Measurements from ENCODE around the gene RAD54L2. TPM values are rescaled to one million over a fixed set of nuclear protein-coding genes. Genes with fewer than 3 reads are reported as not detected.

Gene RAD54L2
- total and polyA plus RNA-seq, 2 donors (not counting 3 experiments of a cell fraction or from before 2014, with no cell fraction given), result 7.6 to 31.1 TPM

- DNase-seq (ENCODE audit: low read depth, low spot score) (no peak), FAIRE-seq (no peak)
- Histone ChIP-seq H3K9me3 (replicated peaks; ENCODE audit: control insufficient read depth, insufficient read depth, low read length) (no peaks in the 10 kb centered on the region), H3K4me3 (replicated peaks in 1 of 3; ENCODE audit: insufficient read depth in 1 of 3, low read depth in 1 of 3, low read length in 3 of 3) (no peak overlapping the region), H3K27ac (ENCODE audit: insufficient read depth, low read depth, low read length) (no peak overlapping the region), H3K36me3 (ENCODE audit: control insufficient read depth in 2 of 2, extremely low read depth in 1 of 2, insufficient read depth in 2 of 2, low read length in 2 of 2) (no peaks in the 10 kb centered on the region), H3K9me1 (replicated peaks; ENCODE audit: control insufficient read depth, extremely low read depth, insufficient read depth, low read length) (no peaks in the 10 kb centered on the region), H4K20me1 (replicated peaks; ENCODE audit: control insufficient read depth, extremely low read depth, insufficient read depth, low read length) (no peaks in the 10 kb centered on the region), H3K9ac (replicated peaks; ENCODE audit: extremely low read depth, insufficient read depth, low read length) (no peak overlapping the region), H3K4me2 (ENCODE audit: insufficient read depth, low read length) (no peak overlapping the region), H3K4me1 (ENCODE audit: control insufficient read depth, extremely low read depth, insufficient read depth, low read length) (peaks cover 8% of the 10 kb centered on the region), H3K79me2 (ENCODE audit: control insufficient read depth, insufficient read depth, low read length) (peaks cover 15% of the 10 kb centered on the region), H2AFZ (ENCODE audit: low read depth, low read length) (no peak overlapping the region), H3K27me3 (ENCODE audit: control insufficient read depth in 2 of 2, insufficient read depth in 2 of 2, low read length in 2 of 2) (no peaks in the 10 kb centered on the region)
- no peak for TF ChIP-seq POLR2AphosphoS5 (IDR thresholded peaks at IDR 0.05; ENCODE audit: insufficient read depth, low read depth, low read length)
- no peak for TF ChIP-seq GATA2 (IDR thresholded peaks at IDR 0.05; ENCODE audit: insufficient read depth, insufficient read length, low read depth, low read length)
- TF ChIP-seq MAX (IDR thresholded peaks at IDR 0.05; ENCODE audit: insufficient read depth, insufficient read length), result no peak
- no peak for TF ChIP-seq JUN (IDR thresholded peaks at IDR 0.05; ENCODE audit: borderline replicate concordance, insufficient read depth, insufficient read length, low read depth)
- TF ChIP-seq FOS (IDR thresholded peaks at IDR 0.05; ENCODE audit: borderline replicate concordance, insufficient read depth, low read length), result no peak
- TF ChIP-seq MYC (IDR thresholded peaks at IDR 0.05; ENCODE audit: low read depth, low read length), result no peak
- TF ChIP-seq CTCF (IDR thresholded peaks at IDR 0.05; ENCODE audit: extremely low read depth in 1 of 2, insufficient read depth in 1 of 2, low read depth in 1 of 2, low read length in 2 of 2), result no peak
- TF ChIP-seq EZH2 (IDR thresholded peaks at IDR 0.05; ENCODE audit: borderline replicate concordance, low read depth, low read length, severe bottlenecking), result no peak
- TF ChIP-seq POLR2A (IDR thresholded peaks at IDR 0.05; ENCODE audit: low read depth, low read length), result no peak
- CTCF ChIA-PET, result interaction anchor here (0.6 to 7.9 kb wide), 43 partner anchors 8 to 300 kb away, joined by 3 to 230 read pairs (median 5); partner anchors contain the start of genes MANF and RAD54L2
- POLR2A ChIA-PET, result no interaction called here
- no TSS peak for BruUV-seq (replicated peaks)
- dilution Hi-C loops (cut with MboI; ENCODE audit: extremely low pct_ligation_motif_present, low sequenced_read_pairs) (no loop called here), intact Hi-C loops (cut with micrococcal nuclease) (loop anchor here (1.0 to 5.0 kb wide), 8 partner anchors 36 to 890 kb away; partner anchors contain the start of genes CISH, PARP3, RAD54L2 and RRP9)
Measured at GRCh38 chr3:51502562-51502910, 36.0 kb upstream of the RAD54L2 start.
